H9 (cell line): Measurements from ENCODE around the gene ITIH6. TPM values are rescaled to one million over a fixed set of nuclear protein-coding genes. Genes with fewer than 3 reads are reported as not detected.
A peak's percentile ranks its signal among the peaks of the same experiment; 100 is the strongest.
"Not testable (repeated sequence)": the region's sequence is repeated elsewhere in the genome, so short reads cannot be mapped to it uniquely, and the experiment has no call there.

ENCODE experiments used
- DNase-seq: peaks from one replicate; pipeline ENCODE4 v3.0.0-alpha.2; 2017
- H2AFZ ChIP-seq: one replicate; pipeline ENCODE4 v1.6.1; 2013; ENCODE audit warnings: mild to moderate bottlenecking, low read length, control low read depth, moderate library complexity
- H2AK5ac ChIP-seq: 2 replicates; pipeline ENCODE4 v1.6.1; 2013; ENCODE audit warnings: low read length, control low read depth, mixed read lengths; ENCODE audit not compliant: insufficient read length
- H2BK120ac ChIP-seq: one replicate; pipeline ENCODE4 v1.6.1; 2013; ENCODE audit warnings: low read depth, mild to moderate bottlenecking, low read length, control low read depth, inconsistent platforms; ENCODE audit not compliant: poor library complexity, severe bottlenecking
- H2BK12ac ChIP-seq: 2 replicates; pipeline ENCODE4 v1.6.1; 2013; ENCODE audit warnings: low read length, control low read depth, mixed read lengths, low read depth; ENCODE audit not compliant: insufficient read length
- H2BK15ac ChIP-seq: 2 replicates; pipeline ENCODE4 v1.6.1; 2013; ENCODE audit warnings: low read depth, low read length, control low read depth
- H2BK20ac ChIP-seq: one replicate; pipeline ENCODE4 v1.6.1; 2013; ENCODE audit warnings: low read depth, mild to moderate bottlenecking, low read length, control low read depth, inconsistent platforms; ENCODE audit not compliant: poor library complexity, severe bottlenecking
- H2BK5ac ChIP-seq: 2 replicates; pipeline ENCODE4 v1.6.1; 2013; ENCODE audit warnings: low read length, control low read depth, mixed read lengths; ENCODE audit not compliant: insufficient read length
- H3K14ac ChIP-seq: 2 replicates; pipeline ENCODE4 v1.6.1; 2013; ENCODE audit warnings: low read length, control low read depth; ENCODE audit not compliant: insufficient read depth
- H3K18ac ChIP-seq: 2 replicates; pipeline ENCODE4 v1.6.1; 2013; ENCODE audit warnings: low read depth, mild to moderate bottlenecking, mixed read lengths, low read length, control low read depth; ENCODE audit not compliant: insufficient read length
- H3K23ac ChIP-seq: 2 replicates; pipeline ENCODE4 v1.6.1; 2013; ENCODE audit warnings: low read length, control low read depth, mixed read lengths, low read depth; ENCODE audit not compliant: insufficient read length
- H3K23me2 ChIP-seq: 2 replicates; pipeline ENCODE4 v1.6.1; 2013; ENCODE audit warnings: low read depth, mild to moderate bottlenecking, mixed read lengths, low read length, control low read depth; ENCODE audit not compliant: insufficient read length, poor library complexity, severe bottlenecking
- H3K27ac ChIP-seq: 2 replicates; pipeline ENCODE4 v1.5.1; 2013; ENCODE audit warnings: low read length, control low read depth, mixed read lengths, low read depth; ENCODE audit not compliant: insufficient read length
- H3K27me3 ChIP-seq: 2 replicates; pipeline ENCODE4 v1.6.1; 2013; ENCODE audit warnings: low read length, control low read depth, inconsistent platforms; ENCODE audit not compliant: insufficient read depth
- H3K4ac ChIP-seq: 2 replicates; pipeline ENCODE4 v1.6.1; 2013; ENCODE audit warnings: low read depth, mild to moderate bottlenecking, control low read depth, inconsistent platforms, low read length, moderate library complexity
- H3K4me1 ChIP-seq: 2 replicates; pipeline ENCODE4 v1.6.1; 2013; ENCODE audit warnings: low read length, control low read depth, inconsistent platforms; ENCODE audit not compliant: insufficient read depth
- H3K4me2 ChIP-seq: 2 replicates; pipeline ENCODE4 v1.6.1; 2013; ENCODE audit warnings: low read length, control low read depth, mixed read lengths; ENCODE audit not compliant: insufficient read length, insufficient read depth
- H3K56ac ChIP-seq: 2 replicates; pipeline ENCODE4 v1.6.1; 2013; ENCODE audit warnings: low read depth, mild to moderate bottlenecking, mixed read lengths, low read length, control low read depth; ENCODE audit not compliant: insufficient read length
- H3K79me1 ChIP-seq: 2 replicates; pipeline ENCODE4 v1.6.1; 2013; ENCODE audit warnings: low read depth, mild to moderate bottlenecking, moderate library complexity, low read length, control low read depth, inconsistent platforms; ENCODE audit not compliant: insufficient read depth, poor library complexity, severe bottlenecking
- H3K79me2 ChIP-seq: 2 replicates; pipeline ENCODE4 v1.6.1; 2013; ENCODE audit warnings: low read length, control low read depth, inconsistent platforms; ENCODE audit not compliant: insufficient read depth
- H3K9ac ChIP-seq: 2 replicates; pipeline ENCODE4 v1.6.1; 2013; ENCODE audit warnings: low read length, control low read depth, mixed read lengths; ENCODE audit not compliant: insufficient read length; ENCODE audit errors: extremely low read depth
- H3K9me3 ChIP-seq: one replicate; pipeline ENCODE4 v1.6.1; 2013; ENCODE audit warnings: low read depth, low read length, inconsistent platforms; ENCODE audit not compliant: control insufficient read depth
- H3T11ph ChIP-seq: one replicate; pipeline ENCODE4 v1.6.1; 2013; ENCODE audit warnings: mild to moderate bottlenecking, low read length, control low read depth, inconsistent platforms
- H4K20me1 ChIP-seq: one replicate; pipeline ENCODE4 v1.6.1; 2013; ENCODE audit not compliant: control insufficient read depth, insufficient read length, insufficient read depth
- H4K5ac ChIP-seq: 2 replicates; pipeline ENCODE4 v1.6.1; 2013; ENCODE audit warnings: low read depth, mild to moderate bottlenecking, mixed read lengths, low read length, control low read depth; ENCODE audit not compliant: insufficient read length
- H4K8ac ChIP-seq: replicated peaks from 2 replicates; pipeline ENCODE4 v1.6.1; 2013; ENCODE audit warnings: low read length, control low read depth, mixed read lengths, low read depth; ENCODE audit not compliant: insufficient read length
- H4K91ac ChIP-seq: 2 replicates; pipeline ENCODE4 v1.6.1; 2013; ENCODE audit warnings: low read depth, mild to moderate bottlenecking, moderate library complexity, mixed read lengths, low read length, control low read depth; ENCODE audit not compliant: insufficient read length
- H3K27ac Mint-ChIP-seq, 3 experiments: 2 replicates in 2 of 3; 3 replicates in 1 of 3; pipeline ENCODE4 v1.8.0; 2020 to 2021; ENCODE audit warnings: mixed read lengths in 3 of 3, mild to moderate bottlenecking in 1 of 3, moderate library complexity in 1 of 3
- H3K27me3 Mint-ChIP-seq: 2 replicates; pipeline ENCODE4 v1.8.0; 2021; ENCODE audit warnings: low read depth, mild to moderate bottlenecking, moderate library complexity, mixed read lengths
- H3K36me3 Mint-ChIP-seq, 3 experiments: 2 replicates in 2 of 3; 3 replicates in 1 of 3; pipeline ENCODE4 v1.8.0; 2020 to 2021; ENCODE audit warnings: low read depth in 3 of 3, mixed read lengths in 3 of 3; ENCODE audit not compliant: insufficient read depth in 1 of 3
- H3K4me1 Mint-ChIP-seq, 2 experiments: 2 replicates each; pipeline ENCODE4 v1.8.0; 2020; ENCODE audit warnings: mixed read lengths in 2 of 2
- H3K4me3 Mint-ChIP-seq, 2 experiments: 2 replicates in 1 of 2; 3 replicates in 1 of 2; pipeline ENCODE4 v1.8.0; 2020 to 2021; ENCODE audit warnings: mild to moderate bottlenecking in 2 of 2, mixed read lengths in 2 of 2, moderate library complexity in 1 of 2
- H3K9me3 Mint-ChIP-seq, 2 experiments: 2 replicates in 1 of 2; 3 replicates in 1 of 2; pipeline ENCODE4 v1.8.0; 2020; ENCODE audit warnings: mild to moderate bottlenecking in 2 of 2, mixed read lengths in 2 of 2, moderate library complexity in 1 of 2
- WGBS: extraction: QIAGEN DNeasy Blood & Tissue Kit; methylation state at CpG from one replicate; pipeline ENCODE4 v1.1.7; 2013; ENCODE audit warnings: missing lambda C conversion rate, low lambda C conversion rate, mixed read lengths; ENCODE audit not compliant: insufficient read length; ENCODE audit errors: extremely low coverage; 5-methylcytosine and 5-hydroxymethylcytosine counted together
- total RNA-seq: library from RNA; stranded (reverse); gene quantifications from 2 replicates; pipeline ENCODE4 v1.2.1, GENCODE V29; 2021
- TF ChIP-seq, protein P1 (sequence below): fragments of 200-600 bp; sonication (generic); conservative IDR thresholded peaks from 3 replicates; pipeline ENCODE4 v1.8.0; 2021; ENCODE audit warnings: antibody characterized with exemption, mild to moderate bottlenecking

The ITIH6 gene
- total RNA-seq, 1 experiment from 2014 or later: not detected

DNA sequence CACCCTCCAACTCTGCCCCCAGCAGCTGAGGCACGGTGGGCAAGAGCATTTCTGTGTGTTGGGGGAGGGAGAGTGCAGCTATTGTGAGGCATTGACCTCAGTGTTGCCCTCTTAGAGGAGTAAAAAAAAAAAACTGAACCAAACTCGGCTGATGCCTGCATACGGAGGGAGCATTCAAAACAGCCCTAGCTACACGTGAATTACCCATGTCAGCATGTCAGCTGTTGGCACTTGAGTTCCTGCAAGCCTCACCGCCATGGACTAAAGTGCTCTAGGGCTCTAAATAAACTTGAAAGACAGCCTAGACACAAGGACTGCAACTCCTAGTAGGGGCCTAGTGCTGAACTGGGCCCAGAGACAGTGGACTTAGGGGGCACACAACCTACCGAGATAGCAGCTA, 22.0 kb downstream of the ITIH6 start:
- Histone ChIP-seq H3K4ac (no peak overlapping the region), H3K9ac (no peak overlapping the region), H3K27ac (no peak overlapping the region), H3K79me1 (no peaks in the 10 kb centered on the region), H4K20me1 (no peaks in the 10 kb centered on the region), H3K23ac (no peak overlapping the region), H3T11ph (no peak overlapping the region), H3K56ac (no peak overlapping the region), H3K27me3 (no peaks in the 10 kb centered on the region), H2BK12ac (no peak overlapping the region), H3K4me2 (no peak overlapping the region), H2BK120ac (no peak overlapping the region), H2AK5ac (no peak overlapping the region), H4K91ac (no peak overlapping the region), H4K5ac (no peak overlapping the region), H2BK15ac (no peak overlapping the region), H3K9me3 (peaks cover 28% of the 10 kb centered on the region), H2BK5ac (no peak overlapping the region), H2BK20ac (no peak overlapping the region), H2AFZ (no peak overlapping the region), H3K79me2 (no peaks in the 10 kb centered on the region), H4K8ac (no peak overlapping the region), H3K18ac (no peak overlapping the region), H3K14ac (no peak overlapping the region), H3K23me2 (no peaks in the 10 kb centered on the region), H3K4me1 (no peaks in the 10 kb centered on the region; the same call in 1 of the 2 replicates)
- H3K4me3 Mint-ChIP-seq: no peak overlapping the region
- no peaks in the 10 kb centered on the region for H3K27me3 Mint-ChIP-seq
- TF ChIP-seq, protein P1, sequence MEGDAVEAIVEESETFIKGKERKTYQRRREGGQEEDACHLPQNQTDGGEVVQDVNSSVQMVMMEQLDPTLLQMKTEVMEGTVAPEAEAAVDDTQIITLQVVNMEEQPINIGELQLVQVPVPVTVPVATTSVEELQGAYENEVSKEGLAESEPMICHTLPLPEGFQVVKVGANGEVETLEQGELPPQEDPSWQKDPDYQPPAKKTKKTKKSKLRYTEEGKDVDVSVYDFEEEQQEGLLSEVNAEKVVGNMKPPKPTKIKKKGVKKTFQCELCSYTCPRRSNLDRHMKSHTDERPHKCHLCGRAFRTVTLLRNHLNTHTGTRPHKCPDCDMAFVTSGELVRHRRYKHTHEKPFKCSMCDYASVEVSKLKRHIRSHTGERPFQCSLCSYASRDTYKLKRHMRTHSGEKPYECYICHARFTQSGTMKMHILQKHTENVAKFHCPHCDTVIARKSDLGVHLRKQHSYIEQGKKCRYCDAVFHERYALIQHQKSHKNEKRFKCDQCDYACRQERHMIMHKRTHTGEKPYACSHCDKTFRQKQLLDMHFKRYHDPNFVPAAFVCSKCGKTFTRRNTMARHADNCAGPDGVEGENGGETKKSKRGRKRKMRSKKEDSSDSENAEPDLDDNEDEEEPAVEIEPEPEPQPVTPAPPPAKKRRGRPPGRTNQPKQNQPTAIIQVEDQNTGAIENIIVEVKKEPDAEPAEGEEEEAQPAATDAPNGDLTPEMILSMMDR: no peak
- H3K27ac Mint-ChIP-seq: no peak overlapping the region
- DNase-seq: no peak
- peaks cover 70 to 74% of the 10 kb centered on the region in 2 experiments for H3K9me3 Mint-ChIP-seq
- WGBS: no CpG with 5 or more reads among the region's 6 CpGs
- H3K36me3 Mint-ChIP-seq: peaks cover 0 to 21% (median 5%) of the 10 kb centered on the region in 3 experiments; a peak in 4 of 7 replicates
- peaks cover 5 to 16% of the 10 kb centered on the region in 2 experiments for H3K4me1 Mint-ChIP-seq

DNA sequence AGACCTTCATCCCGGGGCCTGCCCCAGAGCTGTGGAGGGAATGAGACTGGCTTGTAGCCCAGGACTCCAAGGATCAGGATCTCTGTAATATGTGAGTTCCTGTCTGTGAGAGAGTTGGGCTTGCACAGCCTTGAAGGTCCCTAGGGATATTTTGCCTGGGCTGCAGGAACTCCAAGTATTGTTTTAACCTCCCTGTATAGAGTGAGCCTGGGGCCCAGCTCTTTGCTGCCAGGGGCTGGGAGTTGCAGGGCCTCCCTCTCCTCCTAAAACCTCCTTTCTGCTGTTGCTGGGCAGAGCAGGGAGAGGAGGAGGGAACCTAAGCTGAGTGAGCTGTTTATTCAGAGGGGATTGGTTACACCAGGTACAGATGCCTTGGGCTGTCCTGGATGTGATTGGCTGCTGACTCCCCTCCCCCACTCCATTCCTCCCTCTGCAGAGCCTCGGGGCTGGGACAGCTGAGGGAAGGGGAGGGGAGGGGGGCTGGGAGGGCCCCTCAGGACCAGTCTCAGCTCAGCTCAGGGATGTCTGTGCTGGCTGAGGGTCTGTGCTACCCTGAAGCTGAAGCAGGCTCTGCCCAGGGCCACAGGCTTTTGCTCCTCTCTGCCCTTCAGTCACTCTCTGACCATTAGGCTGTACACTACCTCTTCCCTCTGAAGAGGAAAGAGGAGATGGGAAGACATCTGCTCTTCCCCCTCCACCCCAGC, 23.5 kb downstream of the ITIH6 start:
- not testable (repeated sequence) for H2BK5ac ChIP-seq, H4K5ac ChIP-seq, H2BK12ac ChIP-seq, H3K23me2 ChIP-seq, H3K56ac ChIP-seq, H3K4me1 ChIP-seq, H3K79me2 ChIP-seq, H3K27me3 ChIP-seq, H3K23ac ChIP-seq, H3K18ac ChIP-seq, H2AK5ac ChIP-seq, H3K4ac ChIP-seq, H3K14ac ChIP-seq, H4K91ac ChIP-seq, H3T11ph ChIP-seq, H3K27ac ChIP-seq, H3K4me3 Mint-ChIP-seq, H3K79me1 ChIP-seq, H4K8ac ChIP-seq, H3K4me2 ChIP-seq, H2BK15ac ChIP-seq, H4K20me1 ChIP-seq, H3K9ac ChIP-seq, H2BK20ac ChIP-seq, H2AFZ ChIP-seq, H2BK120ac ChIP-seq, H3K27me3 Mint-ChIP-seq
- H3K9me3 Mint-ChIP-seq: peaks cover 69 to 74% of the 10 kb centered on the region in 2 experiments
- peak; percentile 68 for DNase-seq
- H3K4me1 Mint-ChIP-seq: peaks cover 5 to 20% of the 10 kb centered on the region in 2 experiments
- no CpG with 5 or more reads among the region's 2 CpGs for WGBS
- peaks cover 28% of the 10 kb centered on the region for H3K9me3 ChIP-seq
- peaks cover 4 to 25% (median 8%) of the 10 kb centered on the region in 3 experiments; a peak in 5 of 7 replicates for H3K36me3 Mint-ChIP-seq
- H3K27ac Mint-ChIP-seq: peak overlapping the region; percentile 95 to 97 (median 96)
